ENCODE results near the gene ZSCAN12.

GRCh38 chr6:28349344-28349891 is 50.1 kb downstream of the ZSCAN12 start:
- TF ChIP-seq POLR2A (IDR thresholded peaks at IDR 0.05; ENCODE audit: low read length) (no peak), GATA1 (IDR thresholded peaks at IDR 0.05; ENCODE audit: low read depth, low read length) (no peak)
